Lower leg skin (tissue), 4 donors: ENCODE results near the gene PTPRQ. TPM values are rescaled to one million over a fixed set of nuclear protein-coding genes. Genes with fewer than 3 reads are reported as not detected.

Experiments used
- DNase-seq, 2 donors: peaks; one replicate each; pipeline ENCODE4 v3.0.0-alpha.2; 2019; ENCODE audit warnings: low spot score in 2 of 2
- H3K4me3 ChIP-seq: fragments of 200-600 bp; sonication (generic); 2 replicates; pipeline ENCODE4 v1.5.1; 2017; ENCODE audit warnings: mild to moderate bottlenecking, low read depth; ENCODE audit not compliant: poor library complexity, severe bottlenecking
- CTCF ChIP-seq, 3 donors: fragments of 450-650 bp; IDR thresholded peaks; one replicate each; pipeline ENCODE4 v1.5.1; 2016; ENCODE audit warnings: antibody characterized with exemption in 3 of 3, mild to moderate bottlenecking in 3 of 3, moderate library complexity in 2 of 3
- POLR2A ChIP-seq, 2 donors: fragments of 450-650 bp; IDR thresholded peaks; one replicate each; pipeline ENCODE4 v1.6.1; 2016 to 2017; ENCODE audit warnings: antibody characterized with exemption in 2 of 2, mild to moderate bottlenecking in 1 of 2, moderate library complexity in 1 of 2
- WGBS, 2 donors: methylation state at CpG; one replicate each; pipeline ENCODE4 v1.1.5; 2018; 5-methylcytosine and 5-hydroxymethylcytosine counted together
- intact Hi-C: fragments of 100-400 bp; cut with DNase I; formaldehyde crosslinking; loops from one replicate; pipeline ENCODE4 v1.15.0; 2023; ENCODE audit warnings: low total_unique reads
- total RNA-seq, 4 donors: library from RNA; depleted of rRNA; stranded (reverse); fragments of >200 nt; gene quantifications; one replicate each; pipeline ENCODE4 v1.1.0, GENCODE V29; 2016

Gene PTPRQ
- total RNA-seq, 4 donors from 2014 or later = 0.03 to 0.47 (median 0.08) TPM; not detected in 1

GRCh38 chr12:80484746-80485145, 40.7 kb downstream of the PTPRQ start:
- TF ChIP-seq CTCF (IDR thresholded peaks at IDR 0.05) (no peak), POLR2A (IDR thresholded peaks at IDR 0.05) (no peak)
- intact Hi-C loops = no loop called here
- no peak for DNase-seq
- 63 to 65% methylated on average over 2 of the region's 2 CpGs for WGBS, 2 donors
- no peak overlapping the region for H3K4me3 ChIP-seq

GRCh38 chr12:80485222-80485987, 41.4 kb downstream of the PTPRQ start:
- TF ChIP-seq CTCF (IDR thresholded peaks at IDR 0.05) (no peak), POLR2A (IDR thresholded peaks at IDR 0.05) (no peak)
- intact Hi-C loops = no loop called here
- 74 to 75% methylated on average over 5 of the region's 5 CpGs for WGBS, 2 donors
- H3K4me3 ChIP-seq = no peak overlapping the region
- DNase-seq = no peak

GRCh38 chr12:80490329-80490728, 46.3 kb downstream of the PTPRQ start:
- DNase-seq = no peak
- H3K4me3 ChIP-seq = no peak overlapping the region
- 66 to 70% methylated on average over 2 of the region's 2 CpGs for WGBS, 2 donors
- intact Hi-C loops = no loop called here
- no peak for TF ChIP-seq CTCF (IDR thresholded peaks at IDR 0.05)
- no peak for TF ChIP-seq POLR2A (IDR thresholded peaks at IDR 0.05)

GRCh38 chr12:80491166-80491565, 47.1 kb downstream of the PTPRQ start:
- H3K4me3 ChIP-seq = no peak overlapping the region
- no peak for TF ChIP-seq CTCF (IDR thresholded peaks at IDR 0.05)
- TF ChIP-seq POLR2A (IDR thresholded peaks at IDR 0.05) = no peak
- intact Hi-C loops = no loop called here
- DNase-seq = no peak

GRCh38 chr12:80493466-80493865, 49.4 kb downstream of the PTPRQ start:
- no peak overlapping the region for H3K4me3 ChIP-seq
- no peak for DNase-seq
- intact Hi-C loops = no loop called here
- no peak for TF ChIP-seq CTCF (IDR thresholded peaks at IDR 0.05)
- no peak for TF ChIP-seq POLR2A (IDR thresholded peaks at IDR 0.05)
- whole genome bisulfite sequencing, 2 donors = 94 to 100% methylated on average over 2 of the region's 2 CpGs

- intact Hi-C loops = no loop called here
- 59 to 76% methylated on average over 1 of the region's 1 CpG for WGBS, 2 donors
- TF ChIP-seq CTCF (IDR thresholded peaks at IDR 0.05) (no peak), POLR2A (IDR thresholded peaks at IDR 0.05) (no peak)
- H3K4me3 ChIP-seq = no peak overlapping the region
- DNase-seq = no peak
Measured at GRCh38 chr12:80494836-80495235, 50.8 kb downstream of the PTPRQ start.
